Fibroblast of the aortic adventitia (primary cell): Measurements from ENCODE around the gene MAMLD1. TPM values are rescaled to one million over a fixed set of nuclear protein-coding genes. Genes with fewer than 3 reads are reported as not detected.
A peak's percentile ranks its signal among the peaks of the same experiment; 100 is the strongest.

ENCODE experiments used
- DNase-seq: peaks from one replicate; pipeline ENCODE4 v3.0.0-alpha.2; 2010; ENCODE audit warnings: low read depth
- H3K4me3 ChIP-seq: 2 replicates; pipeline ENCODE4 v1.5.1; 2011; ENCODE audit warnings: low read depth, mild to moderate bottlenecking, control low read depth, low read length, moderate library complexity
- total RNA-seq: library from RNA; depleted of rRNA; stranded (reverse); fragments of >200 nt; gene quantifications from 2 replicates; pipeline ENCODE4 v1.2.3, GENCODE V29; 2012; ENCODE audit warnings: low replicate concordance
- TF ChIP-seq, protein P1 (sequence below): IDR thresholded peaks from 2 replicates; pipeline ENCODE4 v1.5.1; 2011; ENCODE audit warnings: mild to moderate bottlenecking, low read length, control low read depth, inconsistent platforms; ENCODE audit not compliant: insufficient read depth

The MAMLD1 gene
- total RNA-seq, 1 donor, result 1.9 TPM

DNA sequence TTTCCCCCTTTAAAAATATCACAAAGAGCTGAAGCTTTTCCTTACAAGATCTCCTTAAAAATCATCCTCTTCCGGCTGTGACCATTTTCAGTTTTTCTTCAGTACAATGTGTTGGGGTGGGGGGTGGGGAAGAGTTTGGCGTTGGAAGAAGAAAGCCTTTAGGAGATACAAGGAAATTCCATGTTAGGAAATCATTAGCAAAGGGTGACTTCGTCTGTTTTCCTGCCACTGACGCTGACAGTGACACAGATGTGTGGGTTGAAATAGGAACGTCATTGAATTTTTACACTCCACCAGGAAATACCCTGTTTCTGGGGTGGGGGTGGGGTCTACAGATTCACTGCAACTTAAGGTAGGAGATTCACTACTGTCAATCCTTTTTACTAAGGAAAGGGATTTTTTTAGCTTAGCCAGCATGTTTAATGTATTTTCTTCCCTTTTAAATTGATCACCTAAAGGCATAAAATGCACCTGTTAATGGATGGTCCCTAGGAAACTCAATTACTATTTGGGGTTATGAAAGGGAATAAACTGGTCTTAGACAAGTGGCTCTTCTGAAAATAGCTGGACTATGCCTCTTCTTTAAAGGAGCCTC is 3.9 kb downstream of the MAMLD1 start:
- peak overlapping the region; percentile 70 for H3K4me3 ChIP-seq
- peak; percentile 50 for DNase-seq
- TF ChIP-seq, protein P1, sequence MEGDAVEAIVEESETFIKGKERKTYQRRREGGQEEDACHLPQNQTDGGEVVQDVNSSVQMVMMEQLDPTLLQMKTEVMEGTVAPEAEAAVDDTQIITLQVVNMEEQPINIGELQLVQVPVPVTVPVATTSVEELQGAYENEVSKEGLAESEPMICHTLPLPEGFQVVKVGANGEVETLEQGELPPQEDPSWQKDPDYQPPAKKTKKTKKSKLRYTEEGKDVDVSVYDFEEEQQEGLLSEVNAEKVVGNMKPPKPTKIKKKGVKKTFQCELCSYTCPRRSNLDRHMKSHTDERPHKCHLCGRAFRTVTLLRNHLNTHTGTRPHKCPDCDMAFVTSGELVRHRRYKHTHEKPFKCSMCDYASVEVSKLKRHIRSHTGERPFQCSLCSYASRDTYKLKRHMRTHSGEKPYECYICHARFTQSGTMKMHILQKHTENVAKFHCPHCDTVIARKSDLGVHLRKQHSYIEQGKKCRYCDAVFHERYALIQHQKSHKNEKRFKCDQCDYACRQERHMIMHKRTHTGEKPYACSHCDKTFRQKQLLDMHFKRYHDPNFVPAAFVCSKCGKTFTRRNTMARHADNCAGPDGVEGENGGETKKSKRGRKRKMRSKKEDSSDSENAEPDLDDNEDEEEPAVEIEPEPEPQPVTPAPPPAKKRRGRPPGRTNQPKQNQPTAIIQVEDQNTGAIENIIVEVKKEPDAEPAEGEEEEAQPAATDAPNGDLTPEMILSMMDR, result no peak

DNA sequence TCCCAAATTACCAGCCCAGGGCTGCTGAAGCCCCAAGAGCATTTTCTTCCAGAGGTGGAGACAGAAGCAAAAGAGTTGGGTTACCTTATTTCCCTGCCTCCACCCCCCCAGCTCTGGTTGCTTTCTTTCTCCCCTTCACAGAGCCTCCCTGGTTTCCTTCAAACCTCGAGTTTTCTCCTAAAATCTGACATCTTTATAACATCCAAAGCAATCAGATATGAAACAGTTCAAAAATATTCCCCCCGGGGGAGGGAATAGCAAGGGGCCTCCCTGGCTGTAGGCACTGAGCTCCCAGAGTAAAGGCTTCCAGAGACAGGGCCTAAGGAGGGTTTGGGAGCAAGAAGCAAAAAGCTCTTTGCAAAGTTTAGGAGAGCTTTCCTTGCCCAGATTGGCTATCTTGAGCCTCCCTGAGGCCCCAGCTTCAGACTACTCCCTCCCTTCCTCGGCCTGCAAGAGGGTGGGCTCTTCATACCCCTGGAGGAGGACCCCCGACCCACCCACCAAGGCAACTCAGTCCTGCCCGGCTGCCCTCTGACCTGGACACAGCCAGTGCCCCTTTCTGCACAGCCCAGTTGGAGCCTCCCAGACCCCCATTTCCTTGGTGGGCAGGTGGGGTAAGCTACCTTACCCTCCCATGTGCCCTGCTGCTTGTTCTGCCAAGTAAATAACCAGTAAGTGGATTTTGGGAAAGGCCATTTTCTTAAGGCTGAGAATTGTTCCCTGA is 7.6 kb downstream of the MAMLD1 start:
- TF ChIP-seq, protein P1, result no peak
- no peak overlapping the region for H3K4me3 ChIP-seq
- DNase-seq, result peak; percentile 19

DNA sequence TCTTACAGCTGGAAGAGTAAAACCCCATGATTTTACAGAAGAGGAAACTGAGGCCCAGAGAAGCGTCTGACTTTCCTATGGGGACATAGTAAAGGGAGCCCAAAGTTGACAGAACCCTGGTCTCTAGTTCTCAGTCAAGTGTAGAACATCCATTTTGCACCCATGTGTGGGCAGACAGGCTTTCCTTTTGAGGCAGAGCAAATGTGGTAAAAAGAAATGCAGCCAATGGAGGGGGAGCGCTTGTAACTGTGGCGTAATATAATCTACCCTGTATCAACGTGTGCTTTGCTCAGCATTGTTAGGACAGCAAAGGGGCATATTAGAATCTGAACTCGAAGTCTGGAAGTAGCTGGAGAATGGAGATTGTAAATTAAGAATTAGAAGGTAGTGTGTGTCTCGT is 8.8 kb downstream of the MAMLD1 start:
- no peak overlapping the region for H3K4me3 ChIP-seq
- no peak for DNase-seq
- TF ChIP-seq, protein P1, result no peak

DNA sequence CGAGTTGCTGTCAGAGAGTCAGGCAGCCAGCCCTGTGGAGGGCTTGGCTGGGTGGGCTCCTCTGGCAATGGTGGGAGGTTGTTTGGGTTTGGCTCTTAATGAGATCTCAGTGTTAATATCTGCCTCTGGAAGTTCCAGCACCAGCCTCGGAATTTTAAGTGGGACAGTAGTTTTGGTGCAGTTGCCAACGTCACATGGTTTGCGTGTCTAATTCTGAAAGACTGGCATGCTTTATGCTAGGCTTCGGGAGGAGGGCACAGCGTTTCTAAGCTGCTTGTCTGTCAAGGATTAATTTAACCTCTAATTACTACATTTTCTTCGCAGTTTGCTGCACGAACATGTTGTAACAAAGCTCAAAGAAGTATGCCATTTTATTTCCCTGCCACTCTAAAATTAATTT is 9.2 kb downstream of the MAMLD1 start:
- TF ChIP-seq, protein P1, result no peak
- DNase-seq, result no peak

DNA sequence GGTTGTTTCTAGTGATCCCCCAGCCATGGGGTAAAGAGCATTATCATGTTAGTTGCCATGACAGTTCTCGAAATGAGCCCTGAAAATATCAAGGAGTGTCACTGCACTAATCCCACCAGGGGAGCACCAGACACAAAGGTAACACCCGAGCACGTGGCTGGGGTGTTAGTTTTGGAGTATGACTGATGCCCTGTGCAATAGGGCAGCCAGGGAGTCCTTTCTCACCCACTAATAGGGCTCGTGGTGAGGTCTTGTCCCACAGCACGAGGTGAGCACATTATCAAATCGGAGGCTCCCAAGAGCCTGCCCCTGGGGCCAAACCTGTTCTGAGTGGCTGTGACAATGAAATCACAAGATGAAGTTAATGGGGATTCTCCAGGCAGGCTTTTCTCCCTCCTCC is 9.6 kb downstream of the MAMLD1 start:
- TF ChIP-seq, protein P1, result no peak
- H3K4me3 ChIP-seq, result no peak overlapping the region
- no peak for DNase-seq

More for the DNA sequence above, 9.2 kb downstream of the MAMLD1 start:
- H3K4me3 ChIP-seq, result no peak overlapping the region

DNA sequence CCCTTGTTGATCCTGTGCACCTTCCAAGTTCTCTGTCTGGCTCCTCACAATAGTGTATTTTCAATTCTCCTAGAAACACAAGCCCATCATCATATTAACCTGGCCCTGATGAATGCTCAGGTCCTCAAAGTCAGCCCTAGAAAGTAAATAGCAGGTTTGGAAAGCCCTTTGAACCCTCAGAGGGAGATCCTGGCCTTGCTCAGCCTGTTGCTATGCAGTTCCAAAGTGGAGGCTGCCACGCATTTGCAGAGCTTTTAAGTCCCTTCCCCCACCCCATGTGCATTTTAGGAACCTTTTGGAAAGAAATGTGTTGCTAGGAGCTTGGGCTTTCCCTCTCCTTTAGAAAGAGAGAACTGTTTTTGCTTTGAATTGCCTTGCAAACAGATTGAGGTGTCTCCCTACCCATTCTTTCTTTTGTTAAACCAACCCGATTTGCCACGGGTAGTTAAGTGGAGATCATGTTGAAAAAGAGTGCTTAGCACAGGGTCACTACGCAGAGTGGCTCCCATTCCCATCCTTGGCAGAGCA is 12.2 kb downstream of the MAMLD1 start:
- no peak overlapping the region for H3K4me3 ChIP-seq
- TF ChIP-seq, protein P1, result no peak
- no peak for DNase-seq
